ENCODE results near the gene CPLX4. TPM values are rescaled to one million over a fixed set of nuclear protein-coding genes. Genes with fewer than 3 reads are reported as not detected.

CPLX4 gene
- total and polyA plus RNA-seq, 2 of the 8 experiments (the other 6 are each of a cell fraction or from before 2014, with no cell fraction given): not detected

GRCh38 chr18:59303006-59303405, 15.4 kb downstream of the CPLX4 start (continued):
- TF ChIP-seq POLR2AphosphoS5 (IDR thresholded peaks at IDR 0.05; ENCODE audit: low read depth, low read length) (no peak), RXRA (IDR thresholded peaks at IDR 0.05; ENCODE audit: insufficient read depth, low read depth, low read length) (no peak), CTBP2 (IDR thresholded peaks at IDR 0.05; ENCODE audit: borderline replicate concordance, insufficient read depth, insufficient read length, low read length) (no peak), CEBPB (IDR thresholded peaks at IDR 0.05; ENCODE audit: low read depth, low read length) (no peak), NANOG (IDR thresholded peaks at IDR 0.05; ENCODE audit: insufficient read depth, low read depth, low read length, poor library complexity, severe bottlenecking) (no peak), KDM5A (IDR thresholded peaks at IDR 0.05; ENCODE audit: low read length) (no peak), SP2 (IDR thresholded peaks at IDR 0.05; ENCODE audit: low read length) (no peak), JUND (IDR thresholded peaks at IDR 0.05; ENCODE audit: low read length) (no peak)

All from H1 (cell line).